ENCODE results near the gene S100A14.

DNA sequence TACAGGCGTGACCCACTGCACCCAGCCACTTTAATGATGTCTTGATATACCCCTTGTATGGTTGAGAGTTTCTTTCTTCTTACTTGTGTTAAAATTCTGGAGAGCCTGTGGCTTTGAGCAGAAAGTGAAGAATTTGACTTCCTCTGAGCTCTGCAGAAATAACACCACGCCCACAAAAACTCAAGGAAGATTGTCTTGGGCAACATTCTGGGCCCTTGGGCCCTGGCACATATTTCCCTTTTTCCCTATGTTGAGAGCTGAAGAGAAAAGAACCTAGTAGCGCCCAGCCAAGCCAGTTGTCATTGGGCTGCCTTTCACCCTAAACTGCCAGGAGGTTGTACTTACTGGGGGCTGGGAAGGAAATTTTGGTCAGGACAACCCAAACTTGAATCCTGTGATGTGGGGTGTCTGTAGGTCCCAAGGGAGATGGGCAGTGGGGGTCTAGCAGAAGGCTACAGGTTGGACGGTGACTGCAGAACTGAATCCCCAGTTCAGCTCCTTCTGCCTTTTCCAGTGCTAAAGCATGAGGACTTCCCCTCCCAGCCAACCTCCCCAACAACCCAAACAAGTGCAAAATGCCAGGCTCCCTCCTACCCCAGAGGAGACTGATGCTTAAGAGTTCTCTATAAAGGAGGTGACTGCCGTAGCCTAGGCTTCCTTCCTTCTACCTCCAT, 30.7 kb upstream of the S100A14 start:
- TF ChIP-seq, protein P1, sequence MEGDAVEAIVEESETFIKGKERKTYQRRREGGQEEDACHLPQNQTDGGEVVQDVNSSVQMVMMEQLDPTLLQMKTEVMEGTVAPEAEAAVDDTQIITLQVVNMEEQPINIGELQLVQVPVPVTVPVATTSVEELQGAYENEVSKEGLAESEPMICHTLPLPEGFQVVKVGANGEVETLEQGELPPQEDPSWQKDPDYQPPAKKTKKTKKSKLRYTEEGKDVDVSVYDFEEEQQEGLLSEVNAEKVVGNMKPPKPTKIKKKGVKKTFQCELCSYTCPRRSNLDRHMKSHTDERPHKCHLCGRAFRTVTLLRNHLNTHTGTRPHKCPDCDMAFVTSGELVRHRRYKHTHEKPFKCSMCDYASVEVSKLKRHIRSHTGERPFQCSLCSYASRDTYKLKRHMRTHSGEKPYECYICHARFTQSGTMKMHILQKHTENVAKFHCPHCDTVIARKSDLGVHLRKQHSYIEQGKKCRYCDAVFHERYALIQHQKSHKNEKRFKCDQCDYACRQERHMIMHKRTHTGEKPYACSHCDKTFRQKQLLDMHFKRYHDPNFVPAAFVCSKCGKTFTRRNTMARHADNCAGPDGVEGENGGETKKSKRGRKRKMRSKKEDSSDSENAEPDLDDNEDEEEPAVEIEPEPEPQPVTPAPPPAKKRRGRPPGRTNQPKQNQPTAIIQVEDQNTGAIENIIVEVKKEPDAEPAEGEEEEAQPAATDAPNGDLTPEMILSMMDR (IDR thresholded peaks at IDR 0.05 in 2 of 3, conservative IDR thresholded peaks at IDR 0.05 in 1 of 3; ENCODE audit: borderline replicate concordance in 1 of 3, insufficient read depth in 1 of 3, low read depth in 2 of 3, low read length in 2 of 3): no peak
- no peak for TF ChIP-seq SIN3A (IDR thresholded peaks at IDR 0.05; ENCODE audit: low read depth)
- no peak for TF ChIP-seq EZH2phosphoT487 (IDR thresholded peaks at IDR 0.05; ENCODE audit: borderline replicate concordance)
- TF ChIP-seq EZH2 (IDR thresholded peaks at IDR 0.05): no peak

Measured in HCT116 (cell line).